ENCODE measurements around the gene RBM6. TPM values are rescaled to one million over a fixed set of nuclear protein-coding genes. Genes with fewer than 3 reads are reported as not detected.
A peak's percentile ranks its signal among the peaks of the same experiment; 100 is the strongest.

RBM6 gene
- total and polyA plus RNA-seq, 2 of the 4 experiments (the other 2 are of a cell fraction), result 38.5 to 64.6 TPM

DNA sequence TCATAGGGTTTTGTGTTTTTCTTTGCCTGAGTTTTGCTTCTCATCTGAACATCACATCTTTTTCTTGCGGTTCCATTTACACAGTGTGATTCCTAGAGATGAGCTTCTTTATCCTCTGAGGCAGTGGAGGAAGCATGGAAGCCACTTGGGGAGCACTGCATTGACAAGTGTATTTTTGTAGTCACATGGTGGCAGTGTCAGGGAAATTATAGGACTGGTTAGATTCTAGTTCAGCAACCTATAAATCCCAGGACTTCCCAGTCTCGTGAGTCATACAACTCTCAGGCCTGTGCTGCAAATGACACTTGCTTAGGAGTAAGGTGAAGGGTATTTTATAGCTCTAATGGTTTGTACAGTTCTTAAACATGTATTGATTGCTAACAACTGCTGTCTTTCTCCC is 58.4 kb downstream of the RBM6 start:
- TF ChIP-seq CHD1 (IDR thresholded peaks at IDR 0.05; ENCODE audit: low read depth, low read length), result no peak
- TF ChIP-seq USF2 (IDR thresholded peaks at IDR 0.05; ENCODE audit: low read depth, low read length), result peak; percentile 17; the same call in 1 of the 2 replicates
- TF ChIP-seq BHLHE40 (IDR thresholded peaks at IDR 0.05; ENCODE audit: low read depth, low read length), result no peak
- no peak for TF ChIP-seq SMC3 (IDR thresholded peaks at IDR 0.05; ENCODE audit: low read depth, low read length)
- TF ChIP-seq MAFK (IDR thresholded peaks at IDR 0.05; ENCODE audit: low read depth, low read length), result no peak
- no peak for TF ChIP-seq CTCF (conservative IDR thresholded peaks at IDR 0.05; ENCODE audit: low read depth, low read length)
- no peak for TF ChIP-seq NFE2L2 (IDR thresholded peaks at IDR 0.05; ENCODE audit: low read depth, low read length)
- TF ChIP-seq MXI1 (IDR thresholded peaks at IDR 0.05; ENCODE audit: borderline replicate concordance, low read depth, low read length), result no peak
- no peak overlapping the region for H2AK5ac ChIP-seq (ENCODE audit: low read depth, low read length)
- no peak overlapping the region for H2AFZ ChIP-seq (replicated peaks; ENCODE audit: low read length, poor library complexity)
- H3K36me3 ChIP-seq (ENCODE audit: control insufficient read depth, insufficient read depth, low read length), result peaks cover 11% of the 10 kb centered on the region
- H3K14ac ChIP-seq (replicated peaks; ENCODE audit: low read depth, low read length), result no peak overlapping the region
- no peak overlapping the region for H3K56ac ChIP-seq (ENCODE audit: extremely low read depth, insufficient read depth, low read length)
- no peak overlapping the region for H2BK5ac ChIP-seq (ENCODE audit: low read depth, low read length, poor library complexity, severe bottlenecking)
- H3K18ac ChIP-seq (ENCODE audit: low read depth, low read length), result no peak overlapping the region
- no peak overlapping the region for H2AK9ac ChIP-seq (replicated peaks; ENCODE audit: low read depth, low read length, poor library complexity)
- H3K9me3 ChIP-seq (ENCODE audit: control insufficient read depth, insufficient read depth, low read length), result no peaks in the 10 kb centered on the region
- no peak overlapping the region for H3K4me3 ChIP-seq (ENCODE audit: insufficient read depth, low read depth, low read length)
- intact Hi-C loops (cut with micrococcal nuclease), result no loop called here
- H2BK120ac ChIP-seq (ENCODE audit: low read depth, low read length), result no peak overlapping the region
- no peak overlapping the region for H3K23ac ChIP-seq (ENCODE audit: low read depth, low read length)
- peaks cover 16 to 48% of the 10 kb centered on the region in 2 experiments for H3K79me1 ChIP-seq (ENCODE audit: low read depth in 1 of 2, low read length in 2 of 2)
- H3K27ac ChIP-seq (ENCODE audit: insufficient read depth, low read length), result no peak overlapping the region
- no peak overlapping the region for H4K91ac ChIP-seq (ENCODE audit: insufficient read depth, low read depth, low read length)
- no peak overlapping the region for H2BK15ac ChIP-seq (ENCODE audit: low read depth, low read length)
- in situ Hi-C loops (cut with MboI; ENCODE audit: low sequenced_read_pairs), result no loop called here
- WGBS, 2 experiments (ENCODE audit: extremely low coverage in 2 of 2, insufficient read length in 1 of 2), result no CpG with 5 or more reads among the region's 2 CpGs
- dilution Hi-C loops (cut with HindIII; ENCODE audit: low sequenced_read_pairs, unreplicated experiment), result no loop called here
- H3K27me3 ChIP-seq (ENCODE audit: control insufficient read depth, insufficient read depth, low read length), result no peaks in the 10 kb centered on the region
- ATAC-seq (ENCODE audit: low read depth) (peak; percentile 79), DNase-seq (peak; percentile 72)
- H3K4me2 ChIP-seq (ENCODE audit: low read depth, low read length), result no peak overlapping the region
- H2BK20ac ChIP-seq (ENCODE audit: low read depth, low read length), result no peak overlapping the region
- H4K5ac ChIP-seq (ENCODE audit: low read depth, low read length), result no peak overlapping the region
- H3K4ac ChIP-seq (ENCODE audit: low read depth, low read length), result no peak overlapping the region
- H4K8ac ChIP-seq (ENCODE audit: low read depth in 2 of 2, low read length in 2 of 2), result no peak overlapping the region
- H3K9ac ChIP-seq (ENCODE audit: low read depth, low read length), result no peak overlapping the region
- no TSS peak for BruUV-seq (replicated peaks)
- H3K9me1 ChIP-seq (ENCODE audit: insufficient read depth, low read length), result peaks cover 2% of the 10 kb centered on the region; the same call in 1 of the 2 replicates
- ChIA-PET CTCF (interaction anchor here (0.5 to 0.7 kb wide), 2 partner anchors 21 to 85 kb away, joined by 3 read pairs; no protein-coding TSS in a partner anchor), POLR2A (ENCODE audit: unreplicated experiment) (no interaction called here)
- peaks cover 7% of the 10 kb centered on the region; the same call in 1 of the 2 replicates for H4K20me1 ChIP-seq (ENCODE audit: insufficient read depth, low read length)
- H3K4me1 ChIP-seq (ENCODE audit: control insufficient read depth, insufficient read depth, low read length), result no peaks in the 10 kb centered on the region
